HepG2 (cell line): ENCODE measurements around the gene WSCD2. TPM values are rescaled to one million over a fixed set of nuclear protein-coding genes. Genes with fewer than 3 reads are reported as not detected.

ENCODE experiments used
- ATAC-seq: fragments of 200-7000 bp; cut with Tn5 transposase; 3 replicates; pipeline ENCODE4 v1.9.1; 2020; ENCODE audit warnings: mild to moderate bottlenecking, moderate library complexity
- BruUV-seq: library from RNA; stranded (reverse); fragments of 400-500 nt; replicated peaks from 2 replicates; lab custom pipeline; 2021; lab: Mats Ljungman, UMichigan
- CTCF ChIA-PET: fragments of 300-600 bp; formaldehyde crosslinking; extraction: SDS; loops from one replicate; lab custom pipeline; 2021; ENCODE audit warnings: low total read pairs, inconsistent platforms, low intra/inter-chr PET ratio; lab: Yijun Ruan, JAX
- POLR2A ChIA-PET: fragments of 350-600 bp; sonication (Branson Sonifier 250); formaldehyde crosslinking; loops from one replicate; lab custom pipeline; 2020; ENCODE audit warnings: antibody characterized with exemption, inconsistent platforms; lab: Yijun Ruan, JAX
- DNase-seq: peaks from one replicate; pipeline ENCODE4 v3.0.0-alpha.2; 2015; ENCODE audit warnings: low spot score
- FAIRE-seq: peaks from 3 replicates; lab custom pipeline; 2011; peaks lifted over from hg19 to GRCh38; lab: Jason Lieb, UNC
- H2AFZ ChIP-seq: one replicate; pipeline ENCODE4 v1.6.1; 2011; ENCODE audit warnings: low read length, inconsistent platforms
- H3K27ac ChIP-seq: fragments of 300-600 bp; 3 replicates; pipeline ENCODE4 v1.8.0; 2011; ENCODE audit warnings: mixed run types, mild to moderate bottlenecking, mixed read lengths, low read length, inconsistent platforms; ENCODE audit not compliant: insufficient read depth; ENCODE audit errors: extremely low read length
- H3K27me3 ChIP-seq, 2 experiments: fragments of 200-600 bp in 1 of 2; 2 replicates in 1 of 2; 3 replicates in 1 of 2; pipeline versions ENCODE4 v1.6.0 to v1.8.0; 2011; ENCODE audit warnings: low read length in 2 of 2, mild to moderate bottlenecking in 2 of 2, moderate library complexity in 2 of 2, inconsistent platforms in 1 of 2; ENCODE audit not compliant: insufficient read depth in 2 of 2, control insufficient read depth in 1 of 2
- H3K36me3 ChIP-seq, 2 experiments: fragments of 200-600 bp in 1 of 2; replicated peaks in 1 of 2; 2 replicates in 1 of 2; 3 replicates in 1 of 2; pipeline versions ENCODE4 v1.5.1 to v1.8.0; 2011; ENCODE audit warnings: low read length in 2 of 2, inconsistent platforms in 1 of 2; ENCODE audit not compliant: insufficient read depth in 2 of 2, control insufficient read depth in 1 of 2
- H3K4me1 ChIP-seq: 2 replicates; pipeline ENCODE4 v1.5.1; 2012; ENCODE audit warnings: low read length, inconsistent platforms; ENCODE audit not compliant: insufficient read depth
- H3K4me2 ChIP-seq: 2 replicates; pipeline ENCODE4 v1.6.0; 2011; ENCODE audit warnings: low read depth, low read length, inconsistent platforms
- H3K4me3 ChIP-seq, 3 experiments: fragments of 200-600 bp in 1 of 3; sonication (generic), shearing (Covaris generic) in 1 of 3; replicated peaks in 1 of 3; 2 replicates each; pipeline ENCODE4 v1.5.1; 2011 to 2016; ENCODE audit warnings: low read length in 3 of 3, inconsistent platforms in 2 of 3, low read depth in 2 of 3, mild to moderate bottlenecking in 2 of 3, control low read depth in 1 of 3, mixed read lengths in 1 of 3; ENCODE audit not compliant: insufficient read depth in 1 of 3
- H3K79me2 ChIP-seq: one replicate; pipeline ENCODE4 v1.6.1; 2011; ENCODE audit warnings: low read length, inconsistent platforms; ENCODE audit not compliant: insufficient read depth
- H3K9ac ChIP-seq: 2 replicates; pipeline ENCODE4 v1.6.0; 2011; ENCODE audit warnings: mild to moderate bottlenecking, low read depth, low read length, inconsistent platforms; ENCODE audit not compliant: insufficient read depth
- H3K9me3 ChIP-seq: 2 replicates; pipeline ENCODE4 v1.5.1; 2012; ENCODE audit warnings: mild to moderate bottlenecking, low read length
- H4K20me1 ChIP-seq: 2 replicates; pipeline ENCODE4 v1.6.0; 2011; ENCODE audit warnings: inconsistent platforms, mild to moderate bottlenecking, low read length, moderate library complexity; ENCODE audit not compliant: insufficient read depth
- CBX1 ChIP-seq: IDR thresholded peaks from one replicate; pipeline ENCODE4 v1.6.1; 2016; ENCODE audit warnings: antibody characterized with exemption, low read depth
- DNMT3B ChIP-seq: conservative IDR thresholded peaks from 2 replicates; pipeline ENCODE4 v1.6.1; 2016; ENCODE audit warnings: missing biosample characterization, control low read depth
- GTF3A ChIP-seq: sonication (generic); formaldehyde crosslinking; conservative IDR thresholded peaks from 2 replicates; pipeline ENCODE4 v1.4.0; 2020; ENCODE audit warnings: mild to moderate bottlenecking, missing genetic modification reagents
- PHF8 ChIP-seq: sonication (generic); formaldehyde crosslinking; IDR thresholded peaks from 2 replicates; pipeline ENCODE4 v1.5.0; 2020; ENCODE audit warnings: missing genetic modification reagents
- RELA ChIP-seq: sonication (generic); formaldehyde crosslinking; IDR thresholded peaks from 2 replicates; pipeline ENCODE4 v1.4.0; 2020; ENCODE audit warnings: missing genetic modification reagents
- TMF1 ChIP-seq: sonication (generic); formaldehyde crosslinking; IDR thresholded peaks from 2 replicates; pipeline ENCODE4 v1.8.1; 2022; ENCODE audit warnings: low read depth, missing genetic modification reagents
- ZFP36L2 ChIP-seq: sonication (generic); formaldehyde crosslinking; IDR thresholded peaks from 2 replicates; pipeline ENCODE4 v1.4.0; 2020; ENCODE audit warnings: missing genetic modification reagents
- ZNF136 ChIP-seq: sonication (generic); formaldehyde crosslinking; IDR thresholded peaks from 2 replicates; pipeline ENCODE4 v1.8.1; 2022; ENCODE audit warnings: low read depth, mild to moderate bottlenecking, moderate library complexity, missing genetic modification reagents
- ZNF274 ChIP-seq: sonication (generic); formaldehyde crosslinking; IDR thresholded peaks from 2 replicates; pipeline ENCODE4 v1.5.1; 2020; ENCODE audit warnings: mild to moderate bottlenecking, missing genetic modification reagents
- ZNF30 ChIP-seq: sonication (generic); formaldehyde crosslinking; IDR thresholded peaks from 2 replicates; pipeline ENCODE4 v1.5.0; 2020; ENCODE audit warnings: mild to moderate bottlenecking, missing genetic modification reagents
- ZNF484 ChIP-seq: sonication (generic); formaldehyde crosslinking; IDR thresholded peaks from 2 replicates; pipeline ENCODE4 v1.5.1; 2020; ENCODE audit warnings: mild to moderate bottlenecking, low read depth, missing genetic modification reagents, borderline replicate concordance
- ZNF761 ChIP-seq: sonication (generic); formaldehyde crosslinking; conservative IDR thresholded peaks from 2 replicates; pipeline ENCODE4 v1.4.0; 2020; ENCODE audit warnings: mild to moderate bottlenecking, missing genetic modification reagents
- ZNF777 ChIP-seq: sonication (generic); formaldehyde crosslinking; IDR thresholded peaks from 2 replicates; pipeline ENCODE4 v1.4.0; 2020; ENCODE audit warnings: missing genetic modification reagents
- ZNF816 ChIP-seq: sonication (generic); formaldehyde crosslinking; IDR thresholded peaks from 2 replicates; pipeline ENCODE4 v1.8.0; 2022; ENCODE audit warnings: missing genetic modification reagents, mild to moderate bottlenecking, borderline replicate concordance
- WGBS: methylation state at CpG from one replicate; pipeline ENCODE4 v1.1.6; 2017; ENCODE audit warnings: low lambda C conversion rate; 5-methylcytosine and 5-hydroxymethylcytosine counted together
- in situ Hi-C: cut with HindIII; loops from 2 replicates; pipeline ENCODE4 v1.10.0; 2017; ENCODE audit warnings: low pct_unique_long_range_greater_than_20kb; ENCODE audit not compliant: extremely low pct_ligation_motif_present
- intact Hi-C: fragments of 100-400 bp; cut with micrococcal nuclease; formaldehyde crosslinking; loops from one replicate; pipeline ENCODE4 v1.10.0; 2022; ENCODE audit not compliant: unreplicated experiment
- polyA plus RNA-seq, 8 experiments: library from polyadenylated mRNA; depleted of rRNA in 3 of 8; stranded (reverse) in 7 of 8; unstranded in 1 of 8; fragments of >200 nt; fragmentation: Illumina TruSeq in 4 of 8; extraction: Trizol in 4 of 8; gene quantifications; 2 replicates each; pipeline versions ENCODE4 v1.2.1 to v1.2.3, GENCODE V29; 2011 to 2016; ENCODE audit warnings: low read depth in 4 of 8, missing spikeins in 1 of 8, mixed read lengths in 1 of 8; ENCODE audit not compliant: insufficient read depth in 1 of 8
- total RNA-seq, 5 experiments: library from RNA; depleted of rRNA; stranded (reverse); fragments of >200 nt; fragmentation: Illumina TruSeq; extraction: Trizol; gene quantifications; 2 replicates each; pipeline ENCODE4 v1.2.3, GENCODE V29; 2016; ENCODE audit warnings: low read depth in 1 of 5

Gene WSCD2
- total and polyA plus RNA-seq, 2 of the 13 experiments (the other 11 are each of a cell fraction or from before 2014, with no cell fraction given) = not detected

DNA sequence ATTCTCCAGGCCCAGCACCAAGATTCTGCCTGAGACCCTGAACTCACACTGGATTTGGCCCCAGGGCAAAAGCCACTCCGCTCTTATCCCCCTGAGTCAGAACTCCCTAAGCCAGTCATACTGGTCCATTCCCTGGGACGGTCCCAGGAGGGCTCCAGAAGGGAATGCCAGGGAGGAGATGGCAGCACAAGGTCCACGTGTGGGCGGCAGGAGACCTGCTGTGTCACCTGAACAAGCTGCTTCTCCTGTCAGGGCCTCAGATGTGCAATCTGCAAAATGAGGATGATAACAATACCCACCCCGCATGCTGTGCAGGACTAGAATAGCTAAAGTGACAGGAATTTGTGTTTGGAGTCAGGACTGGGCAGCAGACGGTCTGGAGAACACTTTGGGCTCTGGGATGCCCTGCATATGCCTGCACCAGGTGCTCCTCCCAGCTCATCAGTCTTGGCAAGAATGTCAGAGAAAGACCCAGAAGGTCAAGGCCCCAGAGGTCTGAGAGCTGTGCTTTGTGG, 169.7 kb downstream of the WSCD2 start (continued):
- TF ChIP-seq ZNF777 (CRISPR knock-in tag) (no peak), ZNF484 (CRISPR knock-in tag) (no peak), CBX1 (no peak), DNMT3B (CRISPR knock-in tag) (no peak), TMF1 (CRISPR knock-in tag) (no peak), ZNF274 (CRISPR knock-in tag) (no peak), ZNF761 (CRISPR knock-in tag) (no peak), ZFP36L2 (CRISPR knock-in tag) (no peak)
- TF ChIP-seq, all 625 proteins: peak for 0

DNA sequence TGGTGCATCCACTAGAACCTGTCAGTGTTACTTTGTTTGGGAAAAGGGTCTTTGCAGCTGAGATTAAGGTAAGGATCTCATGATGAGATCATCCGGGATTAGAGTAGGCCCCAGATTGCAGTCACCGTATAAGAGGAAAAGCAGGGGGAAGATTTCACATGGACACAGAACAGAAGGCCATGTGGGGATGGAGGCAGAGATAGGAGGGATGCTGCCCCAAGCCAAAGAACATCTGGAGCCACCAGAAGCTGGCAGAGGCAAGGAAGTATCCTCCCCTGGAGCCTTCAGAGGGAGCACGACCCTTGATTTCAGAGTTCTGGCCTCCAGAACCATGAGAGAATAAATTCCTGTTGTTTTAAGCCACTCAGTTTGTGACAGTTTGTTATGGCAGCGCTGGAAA, 170.4 kb downstream of the WSCD2 start:
- Histone ChIP-seq H3K9me3 (no peaks in the 10 kb centered on the region), H3K79me2 (no peaks in the 10 kb centered on the region), H3K4me2 (no peak overlapping the region), H3K27me3 (peaks cover under 1 to 2% of the 10 kb centered on the region in 2 experiments; a peak in 3 of 5 replicates), H2AFZ (no peak overlapping the region), H3K4me1 (peaks cover 27% of the 10 kb centered on the region), H3K9ac (no peak overlapping the region), H3K27ac (no peak overlapping the region), H4K20me1 (no peaks in the 10 kb centered on the region), H3K36me3 (no peaks in the 10 kb centered on the region), H3K4me3 (no peak overlapping the region)
- intact Hi-C loops (no loop called here), in situ Hi-C loops (loop anchor here (5.0 kb wide), 1 partner anchor 158 kb away; no protein-coding TSS in a partner anchor)
- BruUV-seq = no TSS peak
- DNase-seq (no peak), FAIRE-seq (no peak), ATAC-seq (no peak)
- TF ChIP-seq DNMT3B (CRISPR knock-in tag) = no peak
- no peak for TF ChIP-seq ZNF816 (CRISPR knock-in tag)
- TF ChIP-seq ZNF136 (CRISPR knock-in tag) = no peak
- TF ChIP-seq PHF8 (CRISPR knock-in tag) = no peak
- TF ChIP-seq ZNF30 = no peak
- TF ChIP-seq GTF3A (CRISPR knock-in tag) = no peak
- TF ChIP-seq RELA = no peak
- ChIA-PET POLR2A (no interaction called here), CTCF (no interaction called here)
- 41% methylated on average over 4 of the region's 4 CpGs for WGBS

Other genes starting within 250 kb of the WSCD2 start
- not detected in 2 replicates for gene CMKLR1, start 210.0 kb downstream of the WSCD2 start, total RNA-seq (2016; rRNA removed; fragmentation: Illumina TruSeq; extraction: Trizol)
- not detected in 2 replicates for gene CMKLR1, start 210.0 kb downstream of the WSCD2 start, polyA plus RNA-seq (2011; rRNA removed)